ENCODE results near the gene ACVR1B.
A peak's percentile ranks its signal among the peaks of the same experiment; 100 is the strongest.

Gene ACVR1B

DNA sequence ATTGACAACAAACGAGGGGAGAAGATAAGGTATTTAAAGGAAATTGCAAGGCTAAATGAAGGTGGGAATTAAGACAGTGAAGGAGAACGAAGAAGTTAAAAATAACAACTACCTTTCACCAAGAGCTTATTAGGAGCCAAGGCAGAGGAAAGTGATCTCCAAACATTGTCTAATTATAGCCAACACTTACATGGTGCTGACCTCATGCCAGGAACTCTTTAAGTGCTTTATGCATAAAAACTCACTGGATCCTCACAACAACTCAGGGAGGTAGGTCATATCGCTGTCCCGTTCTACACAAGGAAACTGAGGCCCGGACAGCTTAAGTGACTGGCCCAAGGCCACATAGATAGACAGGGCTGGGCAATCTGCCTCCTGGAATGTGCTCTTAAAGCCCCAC lies 74.8 kb downstream of the ACVR1B start:
- no peak for DNase-seq

DNA sequence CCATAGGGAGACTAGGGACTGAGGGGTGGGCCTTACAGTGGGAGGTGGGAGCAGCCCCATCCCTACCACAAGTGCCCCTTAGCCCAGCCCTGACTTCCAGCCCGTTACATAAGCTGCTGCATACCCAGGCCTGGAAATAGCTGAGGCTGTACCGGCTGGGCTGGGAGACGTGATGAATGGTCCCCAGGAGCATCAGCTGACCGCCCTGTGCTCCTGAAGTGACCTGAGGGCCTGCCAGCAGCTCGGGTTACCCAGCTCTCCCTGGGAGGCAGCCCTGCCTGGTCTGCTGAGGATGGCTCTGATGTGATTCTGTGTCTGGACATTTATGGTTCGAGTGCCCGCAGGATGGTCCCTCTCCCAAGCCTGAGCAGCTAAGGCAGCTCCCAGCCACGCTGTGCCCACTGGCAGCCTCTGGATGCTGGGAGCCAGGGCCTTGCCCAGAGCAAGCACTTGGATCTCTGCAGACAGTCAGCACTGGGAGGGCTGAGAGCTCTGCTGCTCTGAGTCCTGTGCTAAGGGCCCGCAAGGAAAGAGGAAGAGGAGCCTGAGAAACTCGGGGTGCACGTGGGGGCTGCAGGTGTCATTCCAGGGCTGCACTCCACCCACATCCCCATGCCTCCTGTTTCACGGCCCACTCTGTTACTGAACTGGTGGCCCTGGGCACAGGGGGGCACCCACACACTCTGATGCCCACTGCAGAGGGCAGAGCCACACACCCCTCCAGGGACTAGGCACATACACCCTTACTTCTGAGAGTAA lies 75.8 kb downstream of the ACVR1B start:
- no peak for DNase-seq

DNA sequence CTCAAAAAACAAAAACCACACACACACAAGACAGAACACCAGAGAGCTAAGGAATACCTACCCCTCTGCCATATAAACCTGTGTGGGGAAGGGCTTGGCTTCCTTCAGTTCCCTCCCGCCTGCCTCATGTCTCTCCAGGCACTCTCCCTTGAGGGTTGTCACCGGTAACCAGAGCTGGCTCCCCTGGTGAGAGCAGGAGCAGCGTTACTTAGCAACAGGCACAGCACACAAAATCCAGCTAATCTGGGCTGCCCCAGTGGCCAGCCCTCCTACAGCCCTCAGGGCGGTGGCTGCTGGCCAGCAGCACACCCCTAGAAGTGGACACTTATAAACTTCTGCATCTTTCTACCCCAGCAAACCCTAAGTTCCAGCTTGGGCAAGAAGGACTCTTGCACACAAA lies 78.2 kb downstream of the ACVR1B start:
- DNase-seq: peak; percentile 86

DNA sequence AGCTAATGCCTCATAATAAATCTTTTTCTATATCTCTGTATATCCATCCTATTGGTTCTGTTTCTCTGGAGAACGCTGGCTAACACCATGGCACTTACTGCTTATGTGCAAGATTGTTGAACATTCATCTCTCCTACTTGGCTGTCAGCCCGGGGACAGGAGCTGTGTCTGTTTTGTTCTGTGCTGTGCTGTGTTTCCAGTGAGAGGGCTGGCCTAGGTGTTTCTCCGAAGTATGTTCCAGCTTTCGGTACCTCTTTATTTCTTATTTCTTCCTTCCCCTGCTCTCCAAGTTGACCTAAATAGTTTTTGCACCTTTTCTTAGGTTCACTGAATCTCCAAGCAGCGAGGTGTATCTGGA lies 80.9 kb downstream of the ACVR1B start:
- DNase-seq: peak; percentile 32

DNA sequence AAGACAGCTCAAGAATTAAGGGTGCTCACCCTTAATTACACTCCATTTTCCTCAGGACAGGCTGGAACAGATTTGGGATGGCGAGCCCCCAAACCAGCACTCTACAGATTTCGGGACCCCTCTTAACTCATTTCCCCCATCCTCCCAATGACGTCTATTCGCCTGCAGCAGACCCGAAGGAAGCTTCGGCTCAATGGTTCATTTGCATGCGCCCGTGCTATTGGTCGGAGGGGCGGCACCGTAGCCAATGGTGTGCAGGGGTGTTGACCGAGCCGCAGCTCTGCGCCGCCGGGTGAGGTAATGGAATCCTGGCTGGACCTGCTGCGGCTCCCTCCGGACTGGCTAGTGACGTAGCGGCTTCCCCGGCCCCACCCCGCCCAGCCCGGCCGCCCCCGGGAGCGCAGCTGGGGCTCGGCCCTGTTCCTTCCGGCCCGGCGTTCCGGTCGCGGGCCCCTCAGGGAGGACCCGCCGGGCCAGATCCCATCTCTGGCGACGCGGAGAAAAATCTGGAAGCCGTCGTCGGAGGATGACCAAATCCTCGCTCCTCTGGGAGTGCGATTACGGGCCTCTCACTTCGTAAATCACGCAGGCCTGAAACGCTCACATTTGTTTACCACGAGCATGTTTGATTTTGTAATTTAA lies 81.4 kb downstream of the ACVR1B start:
- DNase-seq: peak; percentile 97

DNA sequence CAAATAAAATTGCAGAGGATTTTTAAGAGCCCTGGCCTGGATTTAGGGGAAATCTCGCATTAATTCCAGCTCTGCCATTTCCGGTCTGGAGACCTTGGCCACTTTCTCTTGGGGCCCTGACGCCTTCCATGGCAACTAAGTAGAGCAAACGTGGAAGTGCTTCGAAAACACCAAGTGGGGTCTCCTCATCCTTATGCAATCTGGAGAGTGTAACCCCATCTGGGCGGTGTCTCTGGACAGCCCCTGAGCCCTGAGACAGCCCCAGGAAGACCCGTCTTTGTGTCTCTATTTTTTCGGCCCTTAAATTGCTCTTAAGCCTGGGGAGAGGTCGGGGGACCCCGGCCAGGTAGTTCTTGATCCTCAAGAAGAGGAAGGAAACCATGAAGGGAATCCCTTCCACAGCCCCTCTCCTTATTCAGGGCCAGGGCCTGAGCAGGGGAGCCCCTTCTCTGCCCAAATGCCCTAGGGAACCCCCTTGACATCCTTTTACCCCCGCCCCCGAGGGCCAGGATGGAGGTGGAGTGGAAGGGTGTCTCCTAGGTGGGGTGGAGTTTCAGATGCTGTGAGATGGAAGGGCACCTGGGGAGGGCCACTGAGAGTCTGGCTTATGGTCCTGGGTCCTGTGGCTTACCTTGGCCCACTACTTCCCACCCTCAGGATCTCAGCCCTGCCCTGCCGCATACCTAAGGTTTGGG lies 82.1 kb downstream of the ACVR1B start:
- DNase-seq: no peak

DNA sequence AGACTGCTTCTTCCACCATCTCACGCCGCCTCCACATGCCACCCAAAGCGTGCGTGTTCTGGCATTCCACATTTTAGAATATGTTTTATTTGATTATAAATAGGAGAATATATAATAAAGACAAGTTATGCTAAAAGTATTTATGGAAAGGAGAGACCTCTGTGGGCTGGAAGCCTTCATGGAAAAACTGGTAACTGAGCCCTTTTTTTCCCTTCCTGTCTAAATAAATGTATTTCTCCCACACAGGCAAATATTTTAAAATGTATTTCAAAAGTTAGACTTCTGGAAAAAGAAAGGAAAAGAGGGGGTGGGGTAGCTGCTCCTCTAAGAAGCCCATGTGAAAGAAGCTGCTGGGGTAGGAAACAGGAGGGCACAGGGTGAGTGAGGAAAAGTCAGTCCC lies 83.7 kb downstream of the ACVR1B start:
- no peak for DNase-seq

DNA sequence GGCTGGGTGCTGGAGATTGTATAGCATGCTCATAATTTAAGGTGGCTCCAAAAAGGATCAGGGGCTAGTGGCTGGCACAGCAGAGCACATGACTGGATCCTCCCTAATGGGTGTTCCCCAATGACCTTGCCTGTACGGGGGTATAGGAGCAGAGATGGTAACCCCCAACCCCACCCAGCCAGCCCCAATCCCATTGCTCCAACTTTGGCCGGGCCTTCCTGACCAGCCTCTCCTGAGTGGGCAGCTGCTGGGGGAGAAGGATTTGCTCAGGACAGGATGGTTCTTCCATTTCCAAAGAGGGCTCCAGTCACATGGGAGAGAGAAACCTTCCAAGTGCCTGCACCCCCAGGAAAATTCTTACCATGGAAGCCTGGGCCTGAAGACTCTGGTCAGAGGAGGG lies 84.4 kb downstream of the ACVR1B start:
- DNase-seq: no peak

DNA sequence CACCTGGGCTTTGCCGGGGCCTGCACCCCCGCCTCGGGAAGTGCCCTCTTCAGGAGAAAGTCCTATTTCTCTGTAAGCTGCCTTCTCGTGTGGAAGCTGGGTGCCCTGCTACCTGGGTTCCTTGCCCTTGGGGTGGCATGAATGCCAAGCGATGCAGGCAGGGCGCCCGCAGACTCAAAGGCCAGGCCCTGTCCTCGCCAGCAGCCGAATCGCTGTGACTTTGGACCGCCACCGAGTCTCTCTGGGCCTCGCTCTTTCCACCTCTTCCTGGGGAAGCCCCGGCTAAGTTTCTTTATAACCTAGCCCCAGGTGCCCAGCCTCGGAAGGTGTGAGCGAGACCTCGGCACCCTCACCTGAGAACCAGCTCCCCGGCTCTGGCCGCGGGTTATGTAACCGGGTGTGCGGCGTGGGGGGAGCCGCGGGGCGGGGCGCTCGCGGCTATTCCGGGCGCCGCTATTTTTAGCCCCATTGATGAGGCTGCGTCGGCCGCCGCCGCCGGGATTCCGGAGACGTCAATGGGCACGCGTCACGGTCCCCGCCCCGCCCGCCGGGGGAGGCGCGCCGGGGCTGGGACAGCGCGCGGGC lies 85.2 kb downstream of the ACVR1B start:
- DNase-seq: peak; percentile 72

DNA sequence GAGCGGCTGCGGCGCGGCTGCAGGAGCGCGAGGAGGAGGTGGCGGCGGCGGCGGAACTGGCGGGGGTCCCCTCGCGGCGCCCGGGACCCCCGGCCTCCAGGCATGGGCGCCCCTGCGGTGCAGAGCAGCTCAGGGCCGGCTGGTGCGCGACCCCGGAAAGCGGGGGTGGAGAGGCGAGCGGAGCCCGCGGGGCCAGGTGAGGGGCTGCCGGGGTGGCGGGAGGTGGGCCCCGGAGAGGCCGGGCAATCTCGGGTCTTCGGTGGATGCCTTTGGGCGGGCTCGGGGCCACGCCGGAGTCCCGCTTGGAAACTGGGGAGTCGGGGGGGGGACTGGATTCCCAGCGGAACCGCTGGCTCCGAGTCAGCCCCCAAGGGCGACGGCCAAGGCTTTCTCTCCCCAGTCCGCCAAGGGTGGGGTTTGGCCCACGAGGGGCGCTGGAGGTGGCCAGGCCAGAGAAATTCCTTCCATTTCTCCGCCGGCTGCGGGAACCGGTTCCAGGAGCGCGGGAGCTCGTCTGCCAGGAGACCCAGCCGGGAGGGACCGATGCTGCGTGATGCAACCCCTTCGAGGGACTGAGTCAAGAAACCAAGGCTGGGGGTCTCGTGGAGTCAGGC lies 85.9 kb downstream of the ACVR1B start:
- DNase-seq: no peak

DNA sequence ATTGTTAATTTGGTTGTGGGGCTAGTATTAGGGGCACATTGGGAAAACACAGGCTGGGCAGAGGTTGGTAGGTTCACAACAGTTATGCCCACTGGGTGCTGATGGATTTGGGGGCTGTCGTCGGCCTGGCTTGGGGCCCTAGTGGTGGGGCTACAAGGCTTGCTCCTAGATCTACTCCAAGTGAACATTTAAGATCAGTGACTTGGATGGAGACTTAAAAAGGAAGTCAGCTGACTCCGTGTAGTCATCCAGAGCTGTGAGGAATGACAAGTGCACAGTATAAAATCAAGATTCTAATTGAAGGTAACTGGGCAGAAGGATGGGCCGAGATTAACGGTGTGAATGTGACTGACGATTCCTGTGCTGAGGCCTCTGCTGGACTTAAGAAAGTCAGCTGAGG lies 86.9 kb downstream of the ACVR1B start:
- DNase-seq: no peak

DNA sequence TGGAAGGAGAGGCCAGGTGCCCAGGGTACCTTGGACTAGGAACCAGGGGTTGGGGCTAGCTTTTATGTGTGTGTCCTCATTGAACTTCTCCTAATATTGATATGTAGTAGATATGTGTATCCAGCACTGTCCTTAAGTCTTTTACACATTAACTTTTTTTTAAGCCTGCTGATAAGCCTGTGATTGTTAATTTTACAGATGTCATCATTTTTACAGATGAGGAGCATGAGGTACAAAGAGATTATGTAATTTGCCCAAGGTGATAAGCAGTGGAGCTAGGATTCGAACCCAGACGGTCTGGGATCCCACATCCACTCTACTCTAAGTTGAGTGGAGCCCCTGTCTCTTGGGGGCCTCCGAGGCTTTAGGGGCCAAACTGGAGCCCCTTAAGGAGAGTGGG lies 89.5 kb downstream of the ACVR1B start:
- no peak for DNase-seq

DNA sequence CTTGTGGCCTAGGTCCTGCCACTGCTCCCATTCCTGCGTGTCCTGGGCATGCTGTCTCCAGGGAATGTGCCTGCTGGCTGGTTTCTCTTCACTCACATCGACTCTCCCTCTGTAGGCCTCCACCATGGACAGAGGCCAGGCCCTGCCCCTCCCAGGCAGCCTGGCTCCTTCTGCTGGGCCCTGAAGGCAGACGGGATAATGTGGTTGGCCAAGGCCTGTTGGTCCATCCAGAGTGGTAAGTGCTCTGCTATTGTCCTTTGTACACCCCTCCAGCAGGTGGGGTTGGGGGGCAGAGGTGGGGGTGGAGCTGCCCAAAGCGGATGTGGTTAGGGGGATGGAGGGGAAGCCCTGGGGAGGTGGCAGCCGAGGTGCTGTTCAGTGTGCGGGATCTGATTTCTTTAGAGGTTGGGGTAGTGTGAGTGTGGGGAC lies 90.2 kb downstream of the ACVR1B start:
- no peak for DNase-seq

DNA sequence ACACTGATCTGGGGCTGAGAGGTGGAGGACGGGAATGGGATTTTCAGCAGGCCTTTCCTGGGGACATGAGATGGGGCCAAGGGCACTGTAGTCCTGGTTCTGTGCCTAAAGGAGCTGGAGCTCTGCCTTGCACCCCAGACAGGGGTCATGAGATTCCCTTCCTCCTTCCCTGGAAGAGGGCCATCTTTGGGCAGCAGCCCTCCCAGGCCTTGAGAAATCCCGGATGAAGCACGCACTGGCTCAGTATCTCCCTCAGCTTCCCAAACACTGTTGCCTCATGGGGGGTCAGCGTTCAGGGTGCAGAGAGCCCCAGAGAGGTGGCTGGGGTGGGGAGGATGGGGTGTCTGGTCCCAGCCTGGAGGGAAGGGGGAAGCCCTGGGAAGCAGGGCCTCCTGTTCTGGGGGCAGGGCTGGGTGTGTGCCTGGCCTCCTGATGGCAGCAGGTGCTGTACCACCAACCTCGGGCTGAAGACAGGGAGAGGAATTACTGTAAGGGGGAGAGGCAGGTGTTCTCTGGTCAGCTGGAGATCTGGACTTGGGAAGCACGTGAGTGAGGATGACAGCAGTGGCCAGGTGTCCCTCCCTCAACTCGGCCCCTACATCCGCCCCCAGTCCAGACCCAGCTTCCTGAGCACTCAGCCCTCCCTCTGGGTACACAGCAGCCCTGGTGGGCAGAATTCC lies 91.3 kb downstream of the ACVR1B start:
- DNase-seq: peak; percentile 17

DNA sequence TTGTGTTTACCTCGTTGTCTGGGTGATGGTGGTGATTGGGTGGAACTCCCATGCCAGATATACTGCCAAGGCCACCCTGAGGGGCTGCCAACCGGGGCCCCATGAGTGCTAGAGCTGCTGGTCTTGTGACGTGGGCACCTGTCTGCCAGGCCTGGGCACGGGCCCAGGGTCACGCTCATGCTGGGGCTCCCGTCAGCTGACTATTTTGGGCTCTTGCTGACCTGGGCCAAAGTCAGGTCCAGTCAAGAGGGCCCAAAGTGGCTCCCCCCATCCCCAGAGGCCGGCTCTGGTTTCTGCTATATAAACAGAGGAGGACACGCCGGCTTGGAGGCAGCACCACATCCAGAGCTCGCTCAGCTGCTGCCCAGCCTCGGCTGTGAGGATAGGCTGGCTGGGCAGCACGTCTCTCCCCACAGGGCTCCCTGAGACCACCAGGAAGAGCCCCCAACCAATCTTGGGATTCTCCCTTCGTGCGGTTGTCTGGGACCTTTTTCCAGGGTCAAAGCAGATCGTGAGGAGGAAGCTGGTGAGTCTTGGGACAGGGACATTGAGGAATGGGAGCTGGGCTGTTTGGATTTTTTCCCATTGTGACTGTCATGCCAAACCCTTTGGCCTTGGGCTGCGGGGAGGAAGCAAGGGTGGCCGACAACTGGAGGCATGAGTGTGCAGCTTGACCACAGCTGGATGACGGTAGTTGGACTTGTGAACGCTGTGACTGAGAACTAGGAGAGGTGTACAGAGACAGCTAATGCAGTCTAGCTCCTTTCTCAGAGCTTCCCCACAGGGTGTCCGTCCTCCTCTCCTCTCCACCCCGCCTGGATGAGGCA lies 92.1 kb downstream of the ACVR1B start:
- no peak for DNase-seq

DNA sequence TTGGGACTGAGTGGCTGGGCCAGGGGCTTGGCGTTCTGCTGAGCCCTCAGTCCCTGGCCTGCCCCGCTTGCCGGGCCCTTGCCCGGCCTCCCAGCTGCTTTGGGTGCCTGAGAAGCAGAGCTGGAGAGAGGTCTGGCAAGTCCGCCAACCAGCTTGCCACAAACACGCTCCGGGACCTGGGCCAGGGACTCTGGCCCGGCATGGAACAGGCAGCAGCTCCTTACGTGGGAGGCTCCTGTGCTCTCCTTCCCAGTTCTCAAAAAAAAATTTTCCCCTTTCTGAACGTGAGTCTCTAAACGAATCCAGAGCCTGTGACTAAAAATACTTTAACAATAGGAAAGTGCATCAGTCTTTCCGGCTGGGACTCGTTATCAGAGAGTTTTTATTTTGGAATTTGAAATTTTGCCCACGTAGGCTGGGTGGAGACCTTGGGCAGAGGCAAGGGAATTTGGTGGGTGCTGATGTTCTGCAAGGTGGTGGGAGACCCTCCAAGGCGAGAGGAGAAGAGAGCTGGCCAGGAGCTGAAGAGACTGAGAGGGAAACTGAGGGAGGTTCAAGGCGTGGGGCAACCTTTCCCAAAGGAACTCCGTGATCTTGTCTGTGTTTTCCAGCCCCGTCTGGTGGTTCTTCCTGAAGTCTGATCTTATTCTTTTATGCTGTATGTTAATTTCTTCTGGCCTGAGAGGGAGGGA lies 92.9 kb downstream of the ACVR1B start:
- DNase-seq: no peak

DNA sequence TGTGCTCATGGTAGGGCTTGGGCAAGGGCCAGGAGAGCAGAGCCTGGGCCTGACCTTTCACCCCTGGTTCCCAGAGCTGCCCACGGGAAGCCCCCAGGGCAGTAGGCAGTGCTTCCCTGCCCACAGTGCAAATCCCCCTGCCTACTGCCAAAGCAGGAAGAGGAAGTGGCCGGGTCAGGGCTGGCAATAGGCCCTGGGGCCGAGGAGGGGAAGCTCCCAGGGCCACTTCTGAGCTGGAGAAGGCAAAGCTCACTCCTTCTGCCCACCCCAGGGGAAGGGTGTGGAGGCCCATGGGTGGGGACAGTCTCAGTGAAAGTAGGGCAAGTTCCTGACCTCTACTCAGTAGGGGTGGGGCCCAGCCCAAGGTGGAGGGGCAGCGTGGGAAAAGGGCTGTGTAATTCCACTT lies 94.3 kb downstream of the ACVR1B start:
- no peak for DNase-seq

Measured in NCI-H2029 (cell line).